Esophagus muscularis mucosa (tissue), 3 donors: Measurements from ENCODE around the gene MXI1.

Experiments used
- CTCF ChIP-seq, 3 experiments: fragments of 200-600 bp in 2 of 3; fragments of 450-650 bp in 1 of 3; sonication (generic) in 2 of 3; IDR thresholded peaks; one replicate each; pipeline ENCODE4 v1.5.1; 2017 to 2019; ENCODE audit warnings: antibody characterized with exemption in 3 of 3, mild to moderate bottlenecking in 2 of 3, moderate library complexity in 1 of 3
- POLR2AphosphoS5 ChIP-seq, 2 donors: sonication (generic); formaldehyde crosslinking; IDR thresholded peaks; one replicate each; pipeline ENCODE4 v1.6.1; 2017; ENCODE audit warnings: antibody characterized with exemption in 2 of 2

- TF ChIP-seq CTCF (IDR thresholded peaks at IDR 0.05) (no peak), POLR2AphosphoS5 (IDR thresholded peaks at IDR 0.05) (no peak)
Measured at GRCh38 chr10:110303681-110304080, 96.3 kb downstream of the MXI1 start.
